H1 (cell line): ENCODE results near the gene MXI1. TPM values are rescaled to one million over a fixed set of nuclear protein-coding genes. Genes with fewer than 3 reads are reported as not detected.

ENCODE experiments used
- ASH2L ChIP-seq: fragments of 200-600, 300-600 bp; sonication (generic); IDR thresholded peaks from one replicate; pipeline ENCODE4 v1.7.1; 2017; ENCODE audit warnings: low read length
- BACH1 ChIP-seq: IDR thresholded peaks from 2 replicates; pipeline ENCODE4 v1.6.1; 2012; ENCODE audit warnings: low read length, improper control_type of control experiment
- CHD1 ChIP-seq: IDR thresholded peaks from 2 replicates; pipeline ENCODE4 v1.6.1; 2012; ENCODE audit warnings: low read depth, low read length, improper control_type of control experiment
- EGR1 ChIP-seq: IDR thresholded peaks from 2 replicates; pipeline ENCODE4 v1.6.1; 2011; ENCODE audit warnings: low read depth, low read length, borderline replicate concordance
- POLR2A ChIP-seq, 2 experiments: IDR thresholded peaks; 1 replicate in 1 of 2; 2 replicates in 1 of 2; pipeline ENCODE4 v1.6.1; 2011; ENCODE audit warnings: low read depth in 2 of 2, low read length in 2 of 2, mild to moderate bottlenecking in 2 of 2; ENCODE audit errors: control extremely low read depth in 1 of 2
- RAD21 ChIP-seq, 2 experiments: IDR thresholded peaks in 1 of 2; conservative IDR thresholded peaks in 1 of 2; 2 replicates each; pipeline ENCODE4 v1.6.1; 2011; ENCODE audit warnings: low read depth in 2 of 2, low read length in 2 of 2, improper control_type of control experiment in 1 of 2, inconsistent platforms in 1 of 2, mild to moderate bottlenecking in 1 of 2, moderate library complexity in 1 of 2
- SP4 ChIP-seq: IDR thresholded peaks from 2 replicates; pipeline ENCODE4 v1.6.1; 2012; ENCODE audit warnings: low read length, inconsistent platforms
- YY1 ChIP-seq: IDR thresholded peaks from 2 replicates; pipeline ENCODE4 v1.6.1; 2011; ENCODE audit warnings: low read depth, mild to moderate bottlenecking, low read length
- polyA plus RNA-seq, 7 experiments: library from polyadenylated mRNA; depleted of rRNA in 3 of 7; stranded (reverse) in 5 of 7; unstranded in 2 of 7; fragments of >200 nt in 5 of 7; fragments of 200-250 nt in 2 of 7; gene quantifications; 1 replicate in 5 of 7; 2 replicates in 1 of 7; 4 replicates in 1 of 7; pipeline versions ENCODE4 v1.2.1 to v1.2.3, GENCODE V29; 2011 to 2013; ENCODE audit warnings: missing spikeins in 2 of 7, mixed read lengths in 2 of 7
- total RNA-seq: library from RNA; stranded (reverse); fragmentation: NEBNext Ultra II Directional; extraction: Animal tissue kit (Norgen Biotek cat#: 25700); gene quantifications from 2 replicates; pipeline ENCODE4 v1.2.1, GENCODE V29; 2021
- TF ChIP-seq, protein P1 (sequence below): fragments of 300-600 bp; sonication (generic); IDR thresholded peaks from 2 replicates; pipeline ENCODE4 v1.7.1; 2012; ENCODE audit warnings: low read length, moderate library complexity, mild to moderate bottlenecking, inconsistent platforms; ENCODE audit not compliant: insufficient replicate concordance
- TF ChIP-seq, protein P2 (sequence below), 3 experiments: IDR thresholded peaks; 1 replicate in 2 of 3; 2 replicates in 1 of 3; pipeline versions ENCODE4 v1.5.1 to v1.6.1; 2011; ENCODE audit warnings: low read length in 3 of 3, mild to moderate bottlenecking in 3 of 3, inconsistent platforms in 2 of 3, low read depth in 1 of 3, moderate library complexity in 1 of 3; ENCODE audit not compliant: insufficient read depth in 1 of 3; ENCODE audit errors: control extremely low read depth in 1 of 3

MXI1 gene
- total and polyA plus RNA-seq, 2 of the 8 experiments (the other 6 are each of a cell fraction or from before 2014, with no cell fraction given) = 5.7 to 8.8 TPM

GRCh38 chr10:110172155-110172554, 35.2 kb upstream of the MXI1 start (continued):
- TF ChIP-seq, protein P1, sequence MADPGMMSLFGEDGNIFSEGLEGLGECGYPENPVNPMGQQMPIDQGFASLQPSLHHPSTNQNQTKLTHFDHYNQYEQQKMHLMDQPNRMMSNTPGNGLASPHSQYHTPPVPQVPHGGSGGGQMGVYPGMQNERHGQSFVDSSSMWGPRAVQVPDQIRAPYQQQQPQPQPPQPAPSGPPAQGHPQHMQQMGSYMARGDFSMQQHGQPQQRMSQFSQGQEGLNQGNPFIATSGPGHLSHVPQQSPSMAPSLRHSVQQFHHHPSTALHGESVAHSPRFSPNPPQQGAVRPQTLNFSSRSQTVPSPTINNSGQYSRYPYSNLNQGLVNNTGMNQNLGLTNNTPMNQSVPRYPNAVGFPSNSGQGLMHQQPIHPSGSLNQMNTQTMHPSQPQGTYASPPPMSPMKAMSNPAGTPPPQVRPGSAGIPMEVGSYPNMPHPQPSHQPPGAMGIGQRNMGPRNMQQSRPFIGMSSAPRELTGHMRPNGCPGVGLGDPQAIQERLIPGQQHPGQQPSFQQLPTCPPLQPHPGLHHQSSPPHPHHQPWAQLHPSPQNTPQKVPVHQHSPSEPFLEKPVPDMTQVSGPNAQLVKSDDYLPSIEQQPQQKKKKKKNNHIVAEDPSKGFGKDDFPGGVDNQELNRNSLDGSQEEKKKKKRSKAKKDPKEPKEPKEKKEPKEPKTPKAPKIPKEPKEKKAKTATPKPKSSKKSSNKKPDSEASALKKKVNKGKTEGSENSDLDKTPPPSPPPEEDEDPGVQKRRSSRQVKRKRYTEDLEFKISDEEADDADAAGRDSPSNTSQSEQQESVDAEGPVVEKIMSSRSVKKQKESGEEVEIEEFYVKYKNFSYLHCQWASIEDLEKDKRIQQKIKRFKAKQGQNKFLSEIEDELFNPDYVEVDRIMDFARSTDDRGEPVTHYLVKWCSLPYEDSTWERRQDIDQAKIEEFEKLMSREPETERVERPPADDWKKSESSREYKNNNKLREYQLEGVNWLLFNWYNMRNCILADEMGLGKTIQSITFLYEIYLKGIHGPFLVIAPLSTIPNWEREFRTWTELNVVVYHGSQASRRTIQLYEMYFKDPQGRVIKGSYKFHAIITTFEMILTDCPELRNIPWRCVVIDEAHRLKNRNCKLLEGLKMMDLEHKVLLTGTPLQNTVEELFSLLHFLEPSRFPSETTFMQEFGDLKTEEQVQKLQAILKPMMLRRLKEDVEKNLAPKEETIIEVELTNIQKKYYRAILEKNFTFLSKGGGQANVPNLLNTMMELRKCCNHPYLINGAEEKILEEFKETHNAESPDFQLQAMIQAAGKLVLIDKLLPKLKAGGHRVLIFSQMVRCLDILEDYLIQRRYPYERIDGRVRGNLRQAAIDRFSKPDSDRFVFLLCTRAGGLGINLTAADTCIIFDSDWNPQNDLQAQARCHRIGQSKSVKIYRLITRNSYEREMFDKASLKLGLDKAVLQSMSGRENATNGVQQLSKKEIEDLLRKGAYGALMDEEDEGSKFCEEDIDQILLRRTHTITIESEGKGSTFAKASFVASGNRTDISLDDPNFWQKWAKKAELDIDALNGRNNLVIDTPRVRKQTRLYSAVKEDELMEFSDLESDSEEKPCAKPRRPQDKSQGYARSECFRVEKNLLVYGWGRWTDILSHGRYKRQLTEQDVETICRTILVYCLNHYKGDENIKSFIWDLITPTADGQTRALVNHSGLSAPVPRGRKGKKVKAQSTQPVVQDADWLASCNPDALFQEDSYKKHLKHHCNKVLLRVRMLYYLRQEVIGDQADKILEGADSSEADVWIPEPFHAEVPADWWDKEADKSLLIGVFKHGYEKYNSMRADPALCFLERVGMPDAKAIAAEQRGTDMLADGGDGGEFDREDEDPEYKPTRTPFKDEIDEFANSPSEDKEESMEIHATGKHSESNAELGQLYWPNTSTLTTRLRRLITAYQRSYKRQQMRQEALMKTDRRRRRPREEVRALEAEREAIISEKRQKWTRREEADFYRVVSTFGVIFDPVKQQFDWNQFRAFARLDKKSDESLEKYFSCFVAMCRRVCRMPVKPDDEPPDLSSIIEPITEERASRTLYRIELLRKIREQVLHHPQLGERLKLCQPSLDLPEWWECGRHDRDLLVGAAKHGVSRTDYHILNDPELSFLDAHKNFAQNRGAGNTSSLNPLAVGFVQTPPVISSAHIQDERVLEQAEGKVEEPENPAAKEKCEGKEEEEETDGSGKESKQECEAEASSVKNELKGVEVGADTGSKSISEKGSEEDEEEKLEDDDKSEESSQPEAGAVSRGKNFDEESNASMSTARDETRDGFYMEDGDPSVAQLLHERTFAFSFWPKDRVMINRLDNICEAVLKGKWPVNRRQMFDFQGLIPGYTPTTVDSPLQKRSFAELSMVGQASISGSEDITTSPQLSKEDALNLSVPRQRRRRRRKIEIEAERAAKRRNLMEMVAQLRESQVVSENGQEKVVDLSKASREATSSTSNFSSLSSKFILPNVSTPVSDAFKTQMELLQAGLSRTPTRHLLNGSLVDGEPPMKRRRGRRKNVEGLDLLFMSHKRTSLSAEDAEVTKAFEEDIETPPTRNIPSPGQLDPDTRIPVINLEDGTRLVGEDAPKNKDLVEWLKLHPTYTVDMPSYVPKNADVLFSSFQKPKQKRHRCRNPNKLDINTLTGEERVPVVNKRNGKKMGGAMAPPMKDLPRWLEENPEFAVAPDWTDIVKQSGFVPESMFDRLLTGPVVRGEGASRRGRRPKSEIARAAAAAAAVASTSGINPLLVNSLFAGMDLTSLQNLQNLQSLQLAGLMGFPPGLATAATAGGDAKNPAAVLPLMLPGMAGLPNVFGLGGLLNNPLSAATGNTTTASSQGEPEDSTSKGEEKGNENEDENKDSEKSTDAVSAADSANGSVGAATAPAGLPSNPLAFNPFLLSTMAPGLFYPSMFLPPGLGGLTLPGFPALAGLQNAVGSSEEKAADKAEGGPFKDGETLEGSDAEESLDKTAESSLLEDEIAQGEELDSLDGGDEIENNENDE = no peak
- TF ChIP-seq YY1 (no peak), SP4 (no peak), EGR1 (no peak), ASH2L (no peak), CHD1 (no peak), RAD21 (IDR thresholded peaks at IDR 0.05 in 1 of 2, conservative IDR thresholded peaks at IDR 0.05 in 1 of 2; ENCODE audit: low read depth in 2 of 2, low read length in 2 of 2) (no peak), POLR2A (IDR thresholded peaks at IDR 0.05; ENCODE audit: control extremely low read depth in 1 of 2, low read depth in 2 of 2, low read length in 2 of 2) (no peak), BACH1 (no peak)
- TF ChIP-seq, protein P2, sequence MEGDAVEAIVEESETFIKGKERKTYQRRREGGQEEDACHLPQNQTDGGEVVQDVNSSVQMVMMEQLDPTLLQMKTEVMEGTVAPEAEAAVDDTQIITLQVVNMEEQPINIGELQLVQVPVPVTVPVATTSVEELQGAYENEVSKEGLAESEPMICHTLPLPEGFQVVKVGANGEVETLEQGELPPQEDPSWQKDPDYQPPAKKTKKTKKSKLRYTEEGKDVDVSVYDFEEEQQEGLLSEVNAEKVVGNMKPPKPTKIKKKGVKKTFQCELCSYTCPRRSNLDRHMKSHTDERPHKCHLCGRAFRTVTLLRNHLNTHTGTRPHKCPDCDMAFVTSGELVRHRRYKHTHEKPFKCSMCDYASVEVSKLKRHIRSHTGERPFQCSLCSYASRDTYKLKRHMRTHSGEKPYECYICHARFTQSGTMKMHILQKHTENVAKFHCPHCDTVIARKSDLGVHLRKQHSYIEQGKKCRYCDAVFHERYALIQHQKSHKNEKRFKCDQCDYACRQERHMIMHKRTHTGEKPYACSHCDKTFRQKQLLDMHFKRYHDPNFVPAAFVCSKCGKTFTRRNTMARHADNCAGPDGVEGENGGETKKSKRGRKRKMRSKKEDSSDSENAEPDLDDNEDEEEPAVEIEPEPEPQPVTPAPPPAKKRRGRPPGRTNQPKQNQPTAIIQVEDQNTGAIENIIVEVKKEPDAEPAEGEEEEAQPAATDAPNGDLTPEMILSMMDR (IDR thresholded peaks at IDR 0.05; ENCODE audit: control extremely low read depth in 1 of 3, insufficient read depth in 1 of 3, low read depth in 1 of 3, low read length in 3 of 3) = no peak
